HepG2 (cell line): ENCODE data around the gene CA11. TPM values are rescaled to one million over a fixed set of nuclear protein-coding genes. Genes with fewer than 3 reads are reported as not detected.

Experiments
- AGO1 ChIP-seq: fragments of 200-400 bp; formaldehyde crosslinking; IDR thresholded peaks from 2 replicates; pipeline ENCODE4 v1.6.1; 2017; ENCODE audit warnings: mild to moderate bottlenecking, low read depth, low read length, moderate library complexity; ENCODE audit not compliant: poor library complexity, severe bottlenecking
- ARHGAP35 ChIP-seq: sonication (generic); formaldehyde crosslinking; IDR thresholded peaks from 2 replicates; pipeline ENCODE4 v1.9.0; 2022; ENCODE audit warnings: mild to moderate bottlenecking, inconsistent platforms, moderate library complexity, missing genetic modification reagents, borderline replicate concordance
- GABPA ChIP-seq, 2 experiments: IDR thresholded peaks; 2 replicates each; pipeline ENCODE4 v1.6.1; 2011 to 2016; ENCODE audit warnings: low read depth in 2 of 2, low read length in 1 of 2, missing biosample characterization in 1 of 2, missing genetic modification characterization in 1 of 2
- GABPB1 ChIP-seq: IDR thresholded peaks from 2 replicates; pipeline ENCODE4 v1.6.1; 2016; ENCODE audit warnings: mild to moderate bottlenecking, missing genetic modification reagents, moderate library complexity, missing compliant biosample characterization
- HNRNPUL1 ChIP-seq: fragments of 200-400 bp; formaldehyde crosslinking; IDR thresholded peaks from 2 replicates; pipeline ENCODE4 v1.6.1; 2017; ENCODE audit warnings: low read depth, mild to moderate bottlenecking, low read length, moderate library complexity
- ISL2 ChIP-seq: sonication (generic); formaldehyde crosslinking; IDR thresholded peaks from 2 replicates; pipeline ENCODE4 v1.5.0; 2020; ENCODE audit warnings: missing genetic modification reagents
- MED1 ChIP-seq: sonication (generic); formaldehyde crosslinking; IDR thresholded peaks from 2 replicates; pipeline ENCODE4 v1.4.0; 2020; ENCODE audit warnings: missing genetic modification reagents
- SALL2 ChIP-seq: sonication (generic); formaldehyde crosslinking; IDR thresholded peaks from 2 replicates; pipeline ENCODE4 v1.8.1; 2023; ENCODE audit warnings: mild to moderate bottlenecking, missing genetic modification reagents, inconsistent platforms
- SUZ12 ChIP-seq: fragments of 150-350 bp; IDR thresholded peaks from 2 replicates; pipeline ENCODE4 v1.6.1; 2014; ENCODE audit warnings: low read depth, low read length
- TARDBP ChIP-seq: sonication (generic); formaldehyde crosslinking; IDR thresholded peaks from 2 replicates; pipeline ENCODE4 v1.8.0; 2022; ENCODE audit warnings: mild to moderate bottlenecking, missing genetic modification reagents
- ZEB1 ChIP-seq: IDR thresholded peaks from 2 replicates; pipeline ENCODE4 v1.6.1; 2012; ENCODE audit warnings: mild to moderate bottlenecking, low read depth, inconsistent platforms; ENCODE audit not compliant: insufficient replicate concordance
- ZFP62 ChIP-seq: sonication (generic); formaldehyde crosslinking; IDR thresholded peaks from 2 replicates; pipeline ENCODE4 v1.4.0; 2020; ENCODE audit warnings: missing genetic modification reagents
- ZNF430 ChIP-seq: sonication (generic); formaldehyde crosslinking; IDR thresholded peaks from 2 replicates; pipeline ENCODE4 v1.9.0; 2021; ENCODE audit warnings: mild to moderate bottlenecking, missing genetic modification reagents
- ZNF496 ChIP-seq: sonication (generic); formaldehyde crosslinking; IDR thresholded peaks from 2 replicates; pipeline ENCODE4 v1.8.1; 2023; ENCODE audit warnings: mild to moderate bottlenecking, moderate library complexity, missing genetic modification reagents; ENCODE audit not compliant: insufficient replicate concordance
- ZNF563 ChIP-seq: sonication (generic); formaldehyde crosslinking; IDR thresholded peaks from 2 replicates; pipeline ENCODE4 v1.8.0; 2022; ENCODE audit warnings: mild to moderate bottlenecking, moderate library complexity, missing genetic modification reagents
- ZNF678 ChIP-seq: sonication (generic); formaldehyde crosslinking; IDR thresholded peaks from 2 replicates; pipeline ENCODE4 v1.4.0; 2020; ENCODE audit warnings: mild to moderate bottlenecking, missing genetic modification reagents
- ZNF766 ChIP-seq: sonication (generic); formaldehyde crosslinking; IDR thresholded peaks from 2 replicates; pipeline ENCODE4 v1.5.0; 2020; ENCODE audit warnings: missing genetic modification reagents, borderline replicate concordance
- ZNF788 ChIP-seq: sonication (generic); formaldehyde crosslinking; IDR thresholded peaks from 2 replicates; pipeline ENCODE4 v1.5.0; 2020; ENCODE audit warnings: mild to moderate bottlenecking, missing genetic modification reagents, borderline replicate concordance
- polyA plus RNA-seq, 8 experiments: library from polyadenylated mRNA; depleted of rRNA in 3 of 8; stranded (reverse) in 7 of 8; unstranded in 1 of 8; fragments of >200 nt; fragmentation: Illumina TruSeq in 4 of 8; extraction: Trizol in 4 of 8; gene quantifications; 2 replicates each; pipeline versions ENCODE4 v1.2.1 to v1.2.3, GENCODE V29; 2011 to 2016; ENCODE audit warnings: low read depth in 4 of 8, missing spikeins in 1 of 8, mixed read lengths in 1 of 8; ENCODE audit not compliant: insufficient read depth in 1 of 8
- total RNA-seq, 5 experiments: library from RNA; depleted of rRNA; stranded (reverse); fragments of >200 nt; fragmentation: Illumina TruSeq; extraction: Trizol; gene quantifications; 2 replicates each; pipeline ENCODE4 v1.2.3, GENCODE V29; 2016; ENCODE audit warnings: low read depth in 1 of 5
- TF ChIP-seq, protein P1 (sequence below): sonication (generic); formaldehyde crosslinking; conservative IDR thresholded peaks from 2 replicates; pipeline ENCODE4 v1.4.0; 2020; ENCODE audit warnings: missing genetic modification reagents
- TF ChIP-seq, protein P2 (sequence below): sonication (generic); formaldehyde crosslinking; IDR thresholded peaks from 2 replicates; pipeline ENCODE4 v1.5.1; 2020; ENCODE audit warnings: mild to moderate bottlenecking, moderate library complexity, missing genetic modification reagents
- TF ChIP-seq, protein P3 (sequence below): sonication (generic); formaldehyde crosslinking; IDR thresholded peaks from 2 replicates; pipeline ENCODE4 v1.4.0; 2020; ENCODE audit warnings: missing genetic modification reagents, borderline replicate concordance

The CA11 gene
- total and polyA plus RNA-seq, 2 of the 13 experiments (the other 11 are each of a cell fraction or from before 2014, with no cell fraction given) = 0.41 to 0.58 TPM

DNA sequence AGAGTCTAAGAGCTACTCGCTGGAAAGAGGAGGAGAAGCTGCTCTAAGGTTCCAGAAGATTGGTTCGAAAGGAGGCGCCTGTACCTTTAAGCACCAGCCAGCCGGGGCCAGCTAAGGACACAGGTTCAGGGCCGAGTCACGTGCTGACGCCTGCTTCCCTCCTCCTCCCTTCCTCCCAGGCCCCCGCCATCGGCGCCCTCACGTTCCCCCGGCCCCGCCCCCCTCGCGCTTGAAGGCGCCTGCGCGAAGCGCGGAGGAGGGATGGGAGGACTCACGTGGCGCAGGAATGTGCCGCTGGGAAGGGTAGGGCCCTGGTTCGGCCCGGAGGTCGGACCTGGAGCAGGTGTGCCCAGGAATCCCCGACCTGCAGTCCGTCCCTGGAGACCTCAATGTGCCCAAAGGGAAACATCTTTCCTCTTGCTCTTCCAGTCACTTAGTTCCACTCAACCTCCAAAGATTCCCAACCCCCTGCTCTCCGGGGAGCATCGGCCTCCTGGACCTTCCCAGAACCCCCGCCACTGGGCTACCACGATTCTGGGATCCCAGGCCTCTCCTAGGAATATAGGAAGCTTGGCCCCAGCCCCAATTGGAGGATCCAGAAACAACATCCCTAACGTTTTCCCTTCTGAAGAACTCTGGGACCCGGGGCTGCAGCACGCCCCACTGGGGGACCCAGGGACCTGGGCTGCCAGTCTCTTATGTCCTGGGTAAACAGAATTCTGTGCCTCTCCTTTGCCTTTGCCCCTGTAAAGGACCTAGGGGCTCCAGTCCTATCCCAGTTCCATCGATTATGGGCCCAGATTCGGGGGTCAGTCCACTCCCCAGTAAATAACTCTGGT is 11.3 kb downstream of the CA11 start (continued):
- TF ChIP-seq, protein P1, sequence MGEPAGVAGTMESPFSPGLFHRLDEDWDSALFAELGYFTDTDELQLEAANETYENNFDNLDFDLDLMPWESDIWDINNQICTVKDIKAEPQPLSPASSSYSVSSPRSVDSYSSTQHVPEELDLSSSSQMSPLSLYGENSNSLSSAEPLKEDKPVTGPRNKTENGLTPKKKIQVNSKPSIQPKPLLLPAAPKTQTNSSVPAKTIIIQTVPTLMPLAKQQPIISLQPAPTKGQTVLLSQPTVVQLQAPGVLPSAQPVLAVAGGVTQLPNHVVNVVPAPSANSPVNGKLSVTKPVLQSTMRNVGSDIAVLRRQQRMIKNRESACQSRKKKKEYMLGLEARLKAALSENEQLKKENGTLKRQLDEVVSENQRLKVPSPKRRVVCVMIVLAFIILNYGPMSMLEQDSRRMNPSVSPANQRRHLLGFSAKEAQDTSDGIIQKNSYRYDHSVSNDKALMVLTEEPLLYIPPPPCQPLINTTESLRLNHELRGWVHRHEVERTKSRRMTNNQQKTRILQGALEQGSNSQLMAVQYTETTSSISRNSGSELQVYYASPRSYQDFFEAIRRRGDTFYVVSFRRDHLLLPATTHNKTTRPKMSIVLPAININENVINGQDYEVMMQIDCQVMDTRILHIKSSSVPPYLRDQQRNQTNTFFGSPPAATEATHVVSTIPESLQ (CRISPR knock-in tag) = no peak
- TF ChIP-seq ZEB1 (peak; percentile 14), ZNF563 (CRISPR knock-in tag) (peak; percentile 79; the same call in 1 of the 2 replicates), GABPA (IDR thresholded peaks at IDR 0.05; ENCODE audit: low read depth, low read length) (no peak), GABPA (CRISPR knock-in tag; IDR thresholded peaks at IDR 0.05; ENCODE audit: low read depth) (peak; percentile 35; the same call in 1 of the 2 replicates), ZNF678 (CRISPR knock-in tag) (0 out of 2 replicates have a peak, but pooled peaks have one; percentile 55), GABPB1 (CRISPR knock-in tag) (peak; percentile 80; the same call in 1 of the 2 replicates), HNRNPUL1 (no peak), ZNF766 (CRISPR knock-in tag) (peak; percentile 30; the same call in 1 of the 2 replicates), ARHGAP35 (CRISPR knock-in tag) (no peak), ZFP62 (CRISPR knock-in tag) (no peak), ZNF788 (peak; percentile 48; the same call in 1 of the 2 replicates), ZNF496 (CRISPR knock-in tag) (no peak), AGO1 (no peak), ZNF430 (CRISPR knock-in tag) (0 out of 2 replicates have a peak, but pooled peaks have one; percentile 62), TARDBP (CRISPR knock-in tag) (0 out of 2 replicates have a peak, but pooled peaks have one; percentile 59), SALL2 (CRISPR knock-in tag) (peak; percentile 47; the same call in 1 of the 2 replicates), MED1 (CRISPR knock-in tag) (peak; percentile 87), SUZ12 (no peak), ISL2 (CRISPR knock-in tag) (peak; percentile 43; the same call in 1 of the 2 replicates)
- TF ChIP-seq, protein P2, sequence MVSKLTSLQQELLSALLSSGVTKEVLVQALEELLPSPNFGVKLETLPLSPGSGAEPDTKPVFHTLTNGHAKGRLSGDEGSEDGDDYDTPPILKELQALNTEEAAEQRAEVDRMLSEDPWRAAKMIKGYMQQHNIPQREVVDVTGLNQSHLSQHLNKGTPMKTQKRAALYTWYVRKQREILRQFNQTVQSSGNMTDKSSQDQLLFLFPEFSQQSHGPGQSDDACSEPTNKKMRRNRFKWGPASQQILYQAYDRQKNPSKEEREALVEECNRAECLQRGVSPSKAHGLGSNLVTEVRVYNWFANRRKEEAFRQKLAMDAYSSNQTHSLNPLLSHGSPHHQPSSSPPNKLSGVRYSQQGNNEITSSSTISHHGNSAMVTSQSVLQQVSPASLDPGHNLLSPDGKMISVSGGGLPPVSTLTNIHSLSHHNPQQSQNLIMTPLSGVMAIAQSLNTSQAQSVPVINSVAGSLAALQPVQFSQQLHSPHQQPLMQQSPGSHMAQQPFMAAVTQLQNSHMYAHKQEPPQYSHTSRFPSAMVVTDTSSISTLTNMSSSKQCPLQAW (CRISPR knock-in tag) = peak; percentile 69; the same call in 1 of the 2 replicates
- TF ChIP-seq, protein P3, sequence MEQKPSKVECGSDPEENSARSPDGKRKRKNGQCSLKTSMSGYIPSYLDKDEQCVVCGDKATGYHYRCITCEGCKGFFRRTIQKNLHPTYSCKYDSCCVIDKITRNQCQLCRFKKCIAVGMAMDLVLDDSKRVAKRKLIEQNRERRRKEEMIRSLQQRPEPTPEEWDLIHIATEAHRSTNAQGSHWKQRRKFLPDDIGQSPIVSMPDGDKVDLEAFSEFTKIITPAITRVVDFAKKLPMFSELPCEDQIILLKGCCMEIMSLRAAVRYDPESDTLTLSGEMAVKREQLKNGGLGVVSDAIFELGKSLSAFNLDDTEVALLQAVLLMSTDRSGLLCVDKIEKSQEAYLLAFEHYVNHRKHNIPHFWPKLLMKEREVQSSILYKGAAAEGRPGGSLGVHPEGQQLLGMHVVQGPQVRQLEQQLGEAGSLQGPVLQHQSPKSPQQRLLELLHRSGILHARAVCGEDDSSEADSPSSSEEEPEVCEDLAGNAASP (CRISPR knock-in tag) = peak; percentile 100
